ENCODE results near the gene OTUB1. TPM values are rescaled to one million over a fixed set of nuclear protein-coding genes. Genes with fewer than 3 reads are reported as not detected.
A peak's percentile ranks its signal among the peaks of the same experiment; 100 is the strongest.

OTUB1 gene
- total RNA-seq, 2 donors from 2014 or later: 78.7 to 82.5 TPM

- Histone ChIP-seq H3K4me1 (peaks cover 3% of the 10 kb centered on the region), H3K9ac (ENCODE audit: low read depth in 2 of 2, low read length in 2 of 2) (no peak overlapping the region), H3K36me3 (no peaks in the 10 kb centered on the region), H3K27me3 (no peaks in the 10 kb centered on the region), H3K9me3 (no peaks in the 10 kb centered on the region), H3K27ac (no peak overlapping the region), H3K4me3 (no peak overlapping the region)
- intact Hi-C loops (cut with DNase I): loop anchor here (5.0 kb wide), 1 partner anchor 173 kb away; the partner anchor contains the start of gene ZFTA
- no peak for DNase-seq
- no peak for TF ChIP-seq CTCF (IDR thresholded peaks at IDR 0.05)
Measured at GRCh38 chr11:63940786-63941185, 45.5 kb upstream of the OTUB1 start.

DNA sequence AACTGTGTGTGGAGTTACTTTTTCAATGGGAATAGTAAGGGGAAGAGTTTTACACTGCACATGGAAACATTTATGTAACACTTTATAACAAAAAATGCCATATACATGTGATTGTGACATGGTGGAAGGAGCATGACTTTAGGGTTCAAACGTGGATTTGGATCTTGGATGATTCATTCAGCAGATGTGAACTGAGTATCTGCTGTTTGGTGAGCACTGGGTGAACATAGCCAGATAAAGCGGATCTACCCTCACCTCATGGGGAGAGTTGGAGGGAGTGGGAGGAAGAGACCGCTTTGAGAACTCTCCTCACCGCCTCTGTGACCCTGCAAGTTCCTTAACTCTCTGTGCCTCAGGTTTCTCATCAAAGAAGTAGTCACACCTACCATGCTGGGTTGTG, 44.3 kb upstream of the OTUB1 start:
- H3K4me1 ChIP-seq: peaks cover 3% of the 10 kb centered on the region
- intact Hi-C loops (cut with DNase I): loop anchor here (5.0 kb wide), 1 partner anchor 175 kb away; the partner anchor contains the start of gene ZFTA

DNA sequence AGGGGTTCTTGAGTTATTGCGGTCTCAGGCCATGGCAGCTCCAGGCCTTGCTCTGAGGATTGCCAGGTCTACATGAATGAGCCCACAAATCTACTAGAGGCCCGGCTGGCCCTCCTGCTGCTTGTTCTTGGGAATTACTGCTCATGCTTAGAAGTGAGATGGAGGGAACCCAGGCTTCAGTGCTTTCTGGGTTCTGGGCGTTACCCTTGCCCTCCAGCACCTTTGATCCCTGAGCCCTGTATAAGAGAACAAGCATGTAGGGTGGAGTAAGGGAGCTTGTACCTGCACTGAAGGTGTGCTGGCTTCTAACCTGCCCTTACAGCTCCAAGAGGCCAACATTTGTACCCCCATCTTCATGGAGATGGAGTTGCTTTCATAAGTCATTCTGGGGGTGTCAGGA, 43.4 kb upstream of the OTUB1 start:
- Histone ChIP-seq H3K9ac (ENCODE audit: low read depth in 2 of 2, low read length in 2 of 2) (no peak overlapping the region), H3K9me3 (no peaks in the 10 kb centered on the region), H3K36me3 (peaks cover 2% of the 10 kb centered on the region), H3K27me3 (no peaks in the 10 kb centered on the region), H3K27ac (no peak overlapping the region), H3K4me1 (peaks cover 3% of the 10 kb centered on the region), H3K4me3 (no peak overlapping the region)
- intact Hi-C loops (cut with DNase I): loop anchor here (5.0 kb wide), 1 partner anchor 176 kb away; the partner anchor contains the start of gene ZFTA
- TF ChIP-seq CTCF (IDR thresholded peaks at IDR 0.05): no peak
- no peak for DNase-seq

More for the DNA sequence above, 44.3 kb upstream of the OTUB1 start:
- Histone ChIP-seq H3K36me3 (peaks cover 2% of the 10 kb centered on the region), H3K27ac (no peak overlapping the region), H3K9ac (ENCODE audit: low read depth in 2 of 2, low read length in 2 of 2) (no peak overlapping the region), H3K4me3 (no peak overlapping the region), H3K9me3 (no peaks in the 10 kb centered on the region), H3K27me3 (no peaks in the 10 kb centered on the region)
- TF ChIP-seq CTCF (IDR thresholded peaks at IDR 0.05): no peak
- no peak for DNase-seq

DNA sequence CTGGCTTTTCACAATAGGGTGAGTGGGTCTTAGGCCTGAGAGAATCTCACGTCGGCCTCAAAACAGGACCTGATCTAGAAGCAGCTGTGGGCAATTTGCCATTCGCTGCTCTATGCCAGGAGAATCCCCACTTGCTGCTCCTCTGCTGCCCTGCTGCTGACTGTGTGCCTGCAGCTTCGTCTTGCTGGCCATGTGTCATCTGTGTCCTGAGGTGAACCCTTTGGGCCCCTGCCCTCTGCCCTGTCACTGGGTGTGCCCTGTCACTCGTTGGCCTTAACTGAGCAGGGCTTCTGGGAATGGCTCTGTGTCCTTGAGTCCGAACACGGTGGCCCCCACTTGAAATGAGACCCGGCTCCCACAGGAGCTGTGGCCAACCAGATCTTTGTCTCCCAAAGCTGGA, 41.3 kb upstream of the OTUB1 start:
- Histone ChIP-seq H3K36me3 (peaks cover 2% of the 10 kb centered on the region), H3K4me3 (no peak overlapping the region), H3K9ac (ENCODE audit: low read depth in 2 of 2, low read length in 2 of 2) (peak overlapping the region in 1 of 2 donors; percentile 19), H3K4me1 (peaks cover 3% of the 10 kb centered on the region), H3K9me3 (no peaks in the 10 kb centered on the region), H3K27me3 (no peaks in the 10 kb centered on the region), H3K27ac (no peak overlapping the region)
- DNase-seq: peak; percentile 38
- no peak for TF ChIP-seq CTCF (IDR thresholded peaks at IDR 0.05)
- intact Hi-C loops (cut with DNase I): loop anchor here (5.0 kb wide), 1 partner anchor 178 kb away; the partner anchor contains the start of gene ZFTA

GRCh38 chr11:63945477-63946163, 40.6 kb upstream of the OTUB1 start:
- Histone ChIP-seq H3K9ac (ENCODE audit: low read depth in 2 of 2, low read length in 2 of 2) (peak overlapping the region in 1 of 2 donors; percentile 19), H3K27me3 (no peaks in the 10 kb centered on the region), H3K36me3 (peaks cover 2% of the 10 kb centered on the region), H3K4me3 (no peak overlapping the region), H3K27ac (no peak overlapping the region), H3K9me3 (no peaks in the 10 kb centered on the region), H3K4me1 (peaks cover 3% of the 10 kb centered on the region)
- intact Hi-C loops (cut with DNase I): loop anchor here (1.0 kb wide), 1 partner anchor 108 kb away; no protein-coding TSS in a partner anchor
- TF ChIP-seq CTCF (IDR thresholded peaks at IDR 0.05): peak; percentile 74
- DNase-seq: peak; percentile 77
